PC-3 (cell line): ENCODE data around the gene BCKDHA.

ENCODE experiments used
- CTCF ChIP-seq: fragments of 300-600 bp; sonication (generic); conservative IDR thresholded peaks from 2 replicates; pipeline ENCODE4 v1.5.1; 2017; ENCODE audit warnings: antibody characterized with exemption, low read depth, mild to moderate bottlenecking, low read length
- EZH2 ChIP-seq: fragments of 300-600 bp; sonication (generic); IDR thresholded peaks from one replicate; pipeline ENCODE4 v1.6.1; 2017; ENCODE audit warnings: antibody characterized with exemption, mild to moderate bottlenecking, low read length; ENCODE audit not compliant: unreplicated experiment
- EZH2phosphoT487 ChIP-seq: fragments of 300-600 bp; sonication (generic); IDR thresholded peaks from 2 replicates; pipeline ENCODE4 v1.6.1; 2018; ENCODE audit warnings: mild to moderate bottlenecking, antibody characterized with exemption, low read length, borderline replicate concordance

DNA sequence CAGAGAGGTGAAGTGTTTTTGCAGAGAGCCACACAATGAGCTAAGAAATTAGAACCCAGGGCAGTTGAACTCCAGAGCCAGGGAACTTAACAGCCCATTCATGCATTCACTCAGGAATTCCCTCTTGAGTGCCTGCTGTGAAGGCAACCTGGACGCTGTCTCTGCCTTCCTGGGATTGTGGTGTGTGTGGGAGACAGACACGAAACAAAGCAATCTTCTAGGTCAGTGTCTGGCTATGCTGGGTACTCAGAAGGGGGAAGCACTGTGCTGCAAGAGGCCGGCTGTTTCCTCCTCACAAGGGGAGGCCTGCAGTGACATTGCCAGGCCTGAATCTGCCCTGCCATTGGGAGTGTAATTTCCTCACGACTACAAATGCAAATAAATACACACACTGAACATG lies 9.7 kb downstream of the BCKDHA start:
- TF ChIP-seq CTCF (no peak), EZH2 (no peak), EZH2phosphoT487 (no peak)
